ENCODE data around the gene IL1RAPL1.

IL1RAPL1 gene

GRCh38 chrX:29862126-29862677, 1275.0 kb downstream of the IL1RAPL1 start:
- DNase-seq (ENCODE audit: low read depth in 4 of 4, low spot score in 1 of 4) = no peak

GRCh38 chrX:29867971-29868370, 1280.7 kb downstream of the IL1RAPL1 start:
- no peak for DNase-seq (ENCODE audit: low read depth in 4 of 4, low spot score in 1 of 4)

- no peak for DNase-seq (ENCODE audit: low read depth in 4 of 4, low spot score in 1 of 4)
These were observed 1282.6 kb downstream of the IL1RAPL1 start for GRCh38 chrX:29869837-29870236.

- no peak for DNase-seq (ENCODE audit: low read depth in 4 of 4, low spot score in 1 of 4)
These were observed 1283.4 kb downstream of the IL1RAPL1 start for GRCh38 chrX:29870608-29871007.

- no peak for DNase-seq (ENCODE audit: low read depth in 4 of 4, low spot score in 1 of 4)
These were observed 1285.6 kb downstream of the IL1RAPL1 start for GRCh38 chrX:29872831-29873230.

- no peak for DNase-seq (ENCODE audit: low read depth in 4 of 4, low spot score in 1 of 4)
These were observed 1289.5 kb downstream of the IL1RAPL1 start for GRCh38 chrX:29876733-29877132.

GRCh38 chrX:29880977-29881376, 1293.7 kb downstream of the IL1RAPL1 start:
- no peak for DNase-seq (ENCODE audit: low read depth in 4 of 4, low spot score in 1 of 4)

- no peak for DNase-seq (ENCODE audit: low read depth in 4 of 4, low spot score in 1 of 4)
These were observed 1302.8 kb downstream of the IL1RAPL1 start for GRCh38 chrX:29890004-29890403.

GRCh38 chrX:29890646-29891200, 1303.5 kb downstream of the IL1RAPL1 start:
- DNase-seq (ENCODE audit: low read depth in 4 of 4, low spot score in 1 of 4) = no peak

GRCh38 chrX:29902004-29902403, 1314.8 kb downstream of the IL1RAPL1 start:
- DNase-seq (ENCODE audit: low read depth in 4 of 4, low spot score in 1 of 4) = no peak

GRCh38 chrX:29903360-29903759, 1316.1 kb downstream of the IL1RAPL1 start:
- no peak for DNase-seq (ENCODE audit: low read depth in 4 of 4, low spot score in 1 of 4)

GRCh38 chrX:29911673-29912072, 1324.4 kb downstream of the IL1RAPL1 start:
- no peak for DNase-seq (ENCODE audit: low read depth in 4 of 4, low spot score in 1 of 4)

- DNase-seq (ENCODE audit: low read depth in 4 of 4, low spot score in 1 of 4) = no peak
These were observed 1326.4 kb downstream of the IL1RAPL1 start for GRCh38 chrX:29913647-29914046.

- no peak for DNase-seq (ENCODE audit: low read depth in 4 of 4, low spot score in 1 of 4)
These were observed 1335.4 kb downstream of the IL1RAPL1 start for GRCh38 chrX:29922607-29923006.

- DNase-seq (ENCODE audit: low read depth in 4 of 4, low spot score in 1 of 4) = no peak
These were observed 1338.8 kb downstream of the IL1RAPL1 start for GRCh38 chrX:29926056-29926455.

- DNase-seq (ENCODE audit: low read depth in 4 of 4, low spot score in 1 of 4) = no peak
These were observed 1339.4 kb downstream of the IL1RAPL1 start for GRCh38 chrX:29926659-29927058.

GRCh38 chrX:29935455-29935854, 1348.2 kb downstream of the IL1RAPL1 start:
- no peak for DNase-seq (ENCODE audit: low read depth in 4 of 4, low spot score in 1 of 4)

GRCh38 chrX:29940750-29941149, 1353.5 kb downstream of the IL1RAPL1 start:
- no peak for DNase-seq (ENCODE audit: low read depth in 4 of 4, low spot score in 1 of 4)

- DNase-seq (ENCODE audit: low read depth in 4 of 4, low spot score in 1 of 4) = no peak
These were observed 1354.0 kb downstream of the IL1RAPL1 start for GRCh38 chrX:29941287-29941686.

GRCh38 chrX:29947225-29947624, 1360.0 kb downstream of the IL1RAPL1 start:
- DNase-seq (ENCODE audit: low read depth in 4 of 4, low spot score in 1 of 4) = no peak

- no peak for DNase-seq (ENCODE audit: low read depth in 4 of 4, low spot score in 1 of 4)
These were observed 1361.4 kb downstream of the IL1RAPL1 start for GRCh38 chrX:29948653-29949052.

GRCh38 chrX:29952016-29952415, 1364.8 kb downstream of the IL1RAPL1 start:
- DNase-seq (ENCODE audit: low read depth in 4 of 4, low spot score in 1 of 4) = no peak

GRCh38 chrX:29962061-29962460, 1374.8 kb downstream of the IL1RAPL1 start:
- no peak for DNase-seq (ENCODE audit: low read depth in 4 of 4, low spot score in 1 of 4)
